Ovary (tissue), 3 donors: ENCODE measurements around the gene NDOR1.

Experiments used
- EP300 ChIP-seq: sonication (generic); formaldehyde crosslinking; IDR thresholded peaks from one replicate; pipeline ENCODE4 v1.6.1; 2017; ENCODE audit warnings: antibody characterized with exemption
- POLR2A ChIP-seq: fragments of 450-650 bp; IDR thresholded peaks from one replicate; pipeline ENCODE4 v1.6.1; 2017; ENCODE audit warnings: antibody characterized with exemption, mild to moderate bottlenecking, moderate library complexity
- TF ChIP-seq, protein P1 (sequence below), 3 donors: fragments of 450-650 bp in 2 of 3; fragments of 200-600 bp in 1 of 3; IDR thresholded peaks; one replicate each; pipeline versions ENCODE4 v1.5.1 to v1.8.0; 2016 to 2022; ENCODE audit warnings: antibody characterized with exemption in 3 of 3, mild to moderate bottlenecking in 1 of 3
- donor health status: DM: no; HTN: no; CAD: no.

DNA sequence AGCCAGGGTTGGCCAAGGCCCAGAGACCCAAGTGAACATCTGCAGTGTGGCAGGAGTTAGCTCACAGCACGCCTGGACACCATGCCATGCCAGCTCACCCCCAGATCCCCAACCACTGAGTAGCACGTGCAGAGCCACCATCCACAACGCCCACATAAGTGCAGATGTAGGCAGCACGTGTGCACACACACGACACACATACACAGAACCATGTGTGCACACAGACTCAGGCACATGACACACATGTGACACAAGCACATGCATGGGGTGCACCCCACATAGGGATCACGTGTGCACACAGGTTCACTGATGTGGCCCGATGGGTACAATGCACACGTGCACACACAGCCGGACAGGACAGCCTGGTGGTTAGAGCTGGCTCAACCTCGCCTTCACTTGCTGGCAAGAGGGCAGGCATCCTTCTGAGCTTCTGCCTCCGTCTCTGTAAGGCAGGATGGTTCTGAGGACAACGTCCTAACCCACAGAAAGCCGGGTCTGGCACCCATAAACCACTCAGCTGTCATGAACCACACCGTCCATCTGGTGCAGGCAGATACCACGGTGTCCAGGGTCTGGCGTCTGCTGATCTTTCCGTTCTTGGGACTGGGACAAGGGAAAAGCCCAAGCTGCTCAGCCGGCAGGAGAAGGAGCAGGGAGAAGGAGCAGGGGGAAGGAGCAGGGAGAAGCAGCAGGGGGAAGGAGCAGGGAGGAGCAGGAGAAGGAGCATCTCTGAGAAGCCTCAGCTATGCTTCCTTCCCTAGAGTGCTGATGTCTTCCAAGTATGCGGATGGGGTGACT is 47.7 kb upstream of the NDOR1 start:
- TF ChIP-seq, protein P1, sequence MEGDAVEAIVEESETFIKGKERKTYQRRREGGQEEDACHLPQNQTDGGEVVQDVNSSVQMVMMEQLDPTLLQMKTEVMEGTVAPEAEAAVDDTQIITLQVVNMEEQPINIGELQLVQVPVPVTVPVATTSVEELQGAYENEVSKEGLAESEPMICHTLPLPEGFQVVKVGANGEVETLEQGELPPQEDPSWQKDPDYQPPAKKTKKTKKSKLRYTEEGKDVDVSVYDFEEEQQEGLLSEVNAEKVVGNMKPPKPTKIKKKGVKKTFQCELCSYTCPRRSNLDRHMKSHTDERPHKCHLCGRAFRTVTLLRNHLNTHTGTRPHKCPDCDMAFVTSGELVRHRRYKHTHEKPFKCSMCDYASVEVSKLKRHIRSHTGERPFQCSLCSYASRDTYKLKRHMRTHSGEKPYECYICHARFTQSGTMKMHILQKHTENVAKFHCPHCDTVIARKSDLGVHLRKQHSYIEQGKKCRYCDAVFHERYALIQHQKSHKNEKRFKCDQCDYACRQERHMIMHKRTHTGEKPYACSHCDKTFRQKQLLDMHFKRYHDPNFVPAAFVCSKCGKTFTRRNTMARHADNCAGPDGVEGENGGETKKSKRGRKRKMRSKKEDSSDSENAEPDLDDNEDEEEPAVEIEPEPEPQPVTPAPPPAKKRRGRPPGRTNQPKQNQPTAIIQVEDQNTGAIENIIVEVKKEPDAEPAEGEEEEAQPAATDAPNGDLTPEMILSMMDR (IDR thresholded peaks at IDR 0.05) = no peak
- TF ChIP-seq POLR2A (no peak), EP300 (no peak)
